Myocyte (in vitro differentiated cells): Measurements from ENCODE around the gene TNRC18. TPM values are rescaled to one million over a fixed set of nuclear protein-coding genes. Genes with fewer than 3 reads are reported as not detected.
"Not testable (repeated sequence)": the region's sequence is repeated elsewhere in the genome, so short reads cannot be mapped to it uniquely, and the experiment has no call there.

ENCODE experiments used
- DNase-seq: peaks from one replicate; pipeline ENCODE4 v3.0.0-alpha.2; 2012; ENCODE audit warnings: low read depth
- total RNA-seq: library from RNA; depleted of rRNA; stranded (reverse); fragments of >200 nt; gene quantifications from 2 replicates; pipeline ENCODE4 v1.2.3, GENCODE V29; 2014

Gene TNRC18
- total RNA-seq, 1 donor from 2014 or later, result 32.3 TPM

DNA sequence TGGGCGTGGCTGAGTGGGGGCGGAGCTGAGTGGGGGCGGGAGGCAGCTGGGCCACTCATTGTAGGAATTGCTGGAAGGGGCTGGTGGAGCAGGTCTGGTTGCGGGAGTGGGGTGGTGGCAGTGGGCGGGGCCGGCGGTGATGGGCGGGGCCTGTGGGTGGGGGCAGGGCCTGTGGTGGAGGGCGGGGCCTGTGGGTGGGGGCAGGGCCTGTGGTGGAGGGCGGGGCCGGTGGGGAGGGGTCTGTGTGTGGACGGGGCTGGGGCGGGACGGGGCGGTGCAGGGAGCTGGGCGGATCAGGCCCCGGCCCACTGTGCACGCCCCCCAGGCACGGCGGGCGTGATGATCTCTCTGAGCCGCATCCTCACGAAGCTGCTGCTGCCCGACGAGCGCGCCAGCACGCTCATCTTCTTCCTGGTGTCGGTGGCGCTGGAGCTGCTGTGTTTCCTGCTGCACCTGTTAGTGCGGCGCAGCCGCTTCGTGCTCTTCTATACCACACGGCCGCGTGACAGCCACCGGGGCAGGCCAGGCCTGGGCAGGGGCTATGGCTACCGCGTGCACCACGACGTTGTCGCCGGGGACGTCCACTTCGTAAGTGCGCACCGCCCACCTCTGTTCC is 126.9 kb downstream of the TNRC18 start:
- no peak for DNase-seq

DNA sequence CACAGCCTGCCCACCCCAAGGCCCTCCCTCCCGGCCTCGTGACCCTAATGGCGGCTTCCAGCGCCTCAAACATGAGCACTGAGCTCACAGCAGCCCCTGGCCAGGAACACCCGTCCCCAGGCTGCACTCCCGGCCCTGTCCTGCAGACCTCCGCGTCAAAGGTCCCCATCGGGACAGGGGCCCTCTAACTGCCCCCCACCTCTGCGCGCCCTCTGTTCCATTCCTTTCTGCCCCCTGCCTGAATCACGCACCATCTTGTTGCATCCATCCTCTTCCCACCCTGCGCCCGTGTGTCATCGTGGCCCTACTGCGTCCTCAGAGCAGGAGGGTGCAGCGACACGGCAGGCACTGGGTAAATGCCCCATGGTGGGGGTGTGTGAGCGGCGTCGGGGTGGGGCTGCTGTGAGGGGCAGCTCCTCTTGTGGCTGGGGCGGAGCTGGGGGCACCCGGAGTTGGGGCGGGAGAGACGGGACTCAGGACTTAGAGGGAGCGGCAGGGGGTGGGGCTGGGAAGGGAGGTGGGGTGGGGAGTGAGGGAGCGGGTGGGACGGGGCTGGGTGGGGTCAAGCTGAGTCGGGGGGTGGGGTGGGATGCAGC is 127.5 kb downstream of the TNRC18 start:
- no peak for DNase-seq

DNA sequence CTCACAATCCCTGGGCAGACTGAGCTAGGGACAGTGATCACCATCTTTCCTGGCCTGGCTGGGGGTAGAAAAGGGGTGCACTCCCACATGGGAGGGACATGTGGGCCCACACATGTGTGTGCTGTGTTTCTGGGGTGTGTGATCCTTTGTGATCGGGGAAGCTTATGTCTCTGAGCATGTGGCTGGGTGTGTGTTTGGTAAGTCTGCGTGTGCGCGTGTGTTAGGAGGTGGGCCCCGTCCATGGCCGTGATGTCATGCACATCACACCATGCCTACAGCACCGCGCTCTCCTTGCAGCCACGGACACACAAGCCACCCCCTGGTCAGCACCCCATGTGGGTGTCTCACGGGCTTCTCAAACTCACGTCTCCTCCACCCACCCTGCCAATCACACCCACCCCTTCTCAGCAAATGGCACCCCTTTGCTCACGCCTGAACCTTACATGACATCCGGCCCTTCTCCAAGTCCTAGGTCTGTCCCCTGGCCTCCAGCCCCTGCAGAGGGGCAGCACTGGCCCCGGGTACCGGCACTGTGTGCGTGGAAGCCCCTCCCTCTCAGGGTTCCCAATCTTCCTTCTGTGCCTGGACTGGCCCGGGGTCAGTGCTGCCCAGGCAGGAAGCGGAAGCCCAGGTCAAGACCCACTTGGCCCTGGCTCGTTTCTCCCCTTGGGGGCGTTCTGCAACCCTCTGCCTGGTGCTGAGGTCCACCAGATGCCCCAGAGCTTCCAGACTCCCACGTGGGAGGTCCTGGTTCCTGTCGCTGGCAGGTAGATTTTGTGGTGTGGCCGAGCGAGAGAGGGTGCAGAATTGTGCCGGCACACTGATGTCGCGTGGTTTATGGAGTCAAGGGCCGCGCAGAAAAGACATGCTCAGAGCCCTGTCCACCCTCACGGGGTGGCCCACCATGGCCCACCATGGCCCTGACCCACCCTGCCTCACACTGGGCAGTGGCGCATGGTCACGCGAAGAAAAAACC is 128.3 kb downstream of the TNRC18 start:
- no peak for DNase-seq

DNA sequence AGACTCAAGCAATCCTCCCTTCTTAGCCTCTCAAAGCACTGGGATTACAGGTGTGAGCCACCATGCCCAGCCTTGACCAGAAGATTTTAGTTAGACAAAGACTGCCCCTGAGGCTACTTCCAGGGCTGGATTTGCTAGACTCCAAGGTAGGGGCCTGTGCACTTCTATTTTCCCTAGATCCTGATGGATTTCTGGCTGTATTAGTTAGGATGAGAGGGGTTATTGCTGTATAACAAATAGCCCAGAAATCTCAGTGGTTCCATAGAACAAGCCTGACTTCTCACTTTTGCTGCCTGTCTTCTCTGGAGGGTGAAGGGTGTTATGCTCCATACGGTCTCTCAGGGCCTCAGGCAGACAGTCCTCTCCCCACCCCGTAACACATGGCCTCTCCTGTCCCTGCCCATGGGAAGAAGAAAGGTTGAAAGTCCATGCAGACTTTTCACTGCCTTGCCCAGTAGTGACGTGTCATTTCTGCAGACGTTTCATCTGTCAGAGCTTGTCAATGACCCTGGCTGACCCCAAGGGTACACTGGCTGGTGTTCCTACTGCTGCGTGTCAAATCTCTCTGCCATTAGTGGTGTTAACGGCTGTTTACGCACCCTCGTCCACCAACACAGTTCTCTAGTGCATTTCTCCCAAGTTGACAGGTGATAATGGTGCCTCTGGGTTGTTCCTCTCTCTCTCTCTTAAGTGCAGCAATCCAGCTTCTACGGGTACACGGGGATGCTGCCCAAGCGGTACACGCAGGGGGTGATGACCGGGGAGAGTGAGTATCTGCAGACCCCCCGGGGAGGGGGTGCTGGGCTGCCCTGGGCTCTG is 129.3 kb downstream of the TNRC18 start:
- no peak for DNase-seq

DNA sequence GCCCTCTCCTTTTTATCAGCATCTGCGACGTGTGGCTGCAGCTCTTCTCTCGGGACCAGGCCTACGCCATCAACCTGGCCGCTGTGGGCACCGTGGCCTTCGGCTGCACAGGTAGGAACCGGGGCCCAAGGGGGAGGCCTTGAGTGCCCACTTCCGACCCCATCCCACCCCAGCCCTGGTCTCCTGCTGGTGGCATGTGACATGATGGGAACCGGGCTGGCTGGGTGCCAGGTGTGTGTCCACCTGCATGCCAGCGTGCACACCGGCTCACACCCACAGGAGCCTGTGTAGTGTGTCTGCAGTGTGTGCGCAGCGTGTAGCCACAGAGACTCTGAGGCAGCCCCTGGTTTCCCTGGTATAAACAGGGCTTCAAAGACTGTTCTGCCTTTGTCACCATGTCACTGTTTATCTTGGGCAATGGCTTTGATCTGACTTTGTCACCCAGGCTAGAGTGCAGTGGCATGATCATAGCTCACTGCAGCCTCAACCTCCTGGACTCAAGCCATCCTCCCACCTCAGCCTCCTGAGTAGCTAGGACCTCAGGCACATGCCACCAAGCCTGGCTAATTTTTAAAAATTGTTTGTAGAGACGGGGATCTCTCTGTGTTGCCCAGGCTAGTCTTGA is 131.8 kb downstream of the TNRC18 start:
- DNase-seq, result not testable (repeated sequence)

DNA sequence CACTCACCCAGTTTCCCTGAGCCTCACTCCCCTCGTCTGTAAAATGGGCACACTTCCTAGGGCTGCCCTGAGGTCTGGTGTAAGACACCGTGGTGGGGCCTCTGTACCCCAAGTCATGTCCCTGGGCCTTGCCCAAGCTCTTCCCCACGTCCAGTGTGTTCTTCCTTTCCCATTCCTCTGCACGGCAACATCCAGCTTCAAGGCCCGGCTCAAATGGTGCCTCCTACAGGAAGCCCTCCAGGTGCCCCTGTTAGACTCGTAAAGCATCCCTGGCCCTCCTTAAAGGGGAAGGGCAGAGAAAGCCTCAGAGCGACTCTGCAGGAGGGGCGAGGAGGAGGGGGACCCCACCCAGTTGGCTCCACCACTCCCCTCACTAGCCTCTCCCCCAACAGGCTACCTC is 132.3 kb downstream of the TNRC18 start:
- no peak for DNase-seq

DNA sequence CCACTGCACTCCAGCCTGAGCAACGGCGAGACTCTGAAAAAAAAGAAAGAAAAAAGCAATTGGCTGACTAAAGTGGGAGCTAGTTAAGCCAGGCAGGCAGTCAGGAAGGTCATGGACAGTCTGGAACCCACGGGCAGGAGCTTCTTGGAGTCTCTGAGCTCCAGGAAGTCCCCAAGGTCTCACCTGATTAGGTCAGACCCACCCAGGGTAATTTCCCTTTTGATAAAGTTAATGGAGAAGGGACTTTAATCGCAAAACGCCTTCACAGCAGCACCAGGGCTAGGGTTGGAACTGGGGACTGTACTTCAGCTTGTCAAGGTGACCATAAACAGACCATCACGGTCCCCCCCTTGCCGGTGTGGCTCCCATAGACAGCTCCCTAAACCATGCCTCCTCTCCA is 134.3 kb downstream of the TNRC18 start:
- DNase-seq, result no peak

DNA sequence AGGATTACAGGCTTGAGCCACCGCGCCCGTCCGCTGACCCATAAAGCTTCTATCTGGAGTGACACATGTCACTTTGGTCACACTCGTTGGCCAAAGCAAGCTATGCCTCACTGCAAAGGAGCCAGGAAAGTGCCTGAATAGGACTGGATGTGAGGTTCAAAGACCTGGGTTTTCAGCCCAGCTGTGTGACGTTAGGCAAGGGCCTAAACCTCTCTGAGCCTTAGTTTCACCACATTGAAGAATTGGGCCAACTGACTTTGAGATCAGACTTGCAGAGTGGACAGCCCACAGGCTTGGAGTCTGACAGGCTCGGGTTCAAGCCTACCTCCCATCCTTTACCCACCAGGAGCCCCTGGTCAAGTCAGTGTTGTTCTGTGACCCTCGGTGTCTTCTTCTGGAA is 135.1 kb downstream of the TNRC18 start:
- DNase-seq, result not testable (repeated sequence)

DNA sequence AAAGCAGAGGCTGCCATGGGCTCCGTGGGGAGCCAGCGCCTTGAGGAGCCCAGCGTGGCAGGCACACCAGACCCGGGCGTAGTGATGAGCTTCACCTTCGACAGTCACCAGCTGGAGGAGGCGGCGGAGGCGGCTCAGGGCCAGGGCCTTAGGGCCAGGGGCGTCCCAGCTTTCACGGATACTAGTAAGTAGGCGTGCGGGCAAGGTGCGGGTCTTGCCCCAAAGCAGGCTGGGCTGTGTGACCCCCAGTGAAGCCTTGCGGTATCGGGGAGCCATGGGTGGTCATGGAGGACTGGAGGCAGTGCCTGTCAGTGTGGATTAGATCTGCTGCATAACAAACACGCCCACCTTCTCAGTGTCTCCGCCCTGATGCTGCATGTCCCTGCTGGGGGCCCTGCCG is 135.8 kb downstream of the TNRC18 start:
- DNase-seq, result no peak

DNA sequence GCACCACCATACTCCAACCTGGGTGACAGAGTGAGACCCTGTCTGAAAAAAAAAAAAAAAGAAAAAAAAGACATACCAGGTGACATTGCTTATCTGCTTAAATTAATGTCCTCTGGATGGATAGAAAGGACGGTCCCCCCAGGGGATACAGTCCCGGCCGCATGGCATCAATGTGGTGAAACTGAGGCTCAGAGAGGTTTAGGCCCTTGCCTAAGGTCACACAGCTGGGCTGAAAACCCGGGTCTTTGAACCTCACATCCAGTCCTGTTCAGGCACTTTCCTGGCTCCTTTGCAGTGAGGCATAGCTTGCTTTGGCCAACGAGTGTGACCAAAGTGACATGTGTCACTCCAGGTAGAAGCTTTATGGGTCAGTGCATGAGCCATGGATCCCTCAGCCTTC is 136.3 kb downstream of the TNRC18 start:
- not testable (repeated sequence) for DNase-seq

DNA sequence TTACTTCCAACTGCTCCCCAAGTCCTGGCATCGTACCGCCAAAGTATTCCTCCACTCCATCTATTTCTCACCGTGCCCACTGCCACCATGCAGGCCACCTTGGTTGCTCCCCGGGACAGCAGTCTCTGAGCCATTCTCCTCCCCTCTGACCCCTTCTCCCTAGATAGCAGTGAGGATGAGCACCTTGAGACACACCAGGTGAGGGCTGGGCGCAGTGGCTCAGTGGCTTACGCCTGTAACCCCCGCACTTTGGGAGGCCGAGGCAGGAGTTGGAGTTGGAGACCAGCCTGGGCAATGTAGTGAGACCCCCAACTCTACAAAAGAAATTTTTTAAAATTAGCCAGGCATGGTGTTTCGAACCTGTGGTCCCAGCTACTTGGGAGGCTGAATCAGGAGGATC is 136.7 kb downstream of the TNRC18 start:
- DNase-seq, result no peak

DNA sequence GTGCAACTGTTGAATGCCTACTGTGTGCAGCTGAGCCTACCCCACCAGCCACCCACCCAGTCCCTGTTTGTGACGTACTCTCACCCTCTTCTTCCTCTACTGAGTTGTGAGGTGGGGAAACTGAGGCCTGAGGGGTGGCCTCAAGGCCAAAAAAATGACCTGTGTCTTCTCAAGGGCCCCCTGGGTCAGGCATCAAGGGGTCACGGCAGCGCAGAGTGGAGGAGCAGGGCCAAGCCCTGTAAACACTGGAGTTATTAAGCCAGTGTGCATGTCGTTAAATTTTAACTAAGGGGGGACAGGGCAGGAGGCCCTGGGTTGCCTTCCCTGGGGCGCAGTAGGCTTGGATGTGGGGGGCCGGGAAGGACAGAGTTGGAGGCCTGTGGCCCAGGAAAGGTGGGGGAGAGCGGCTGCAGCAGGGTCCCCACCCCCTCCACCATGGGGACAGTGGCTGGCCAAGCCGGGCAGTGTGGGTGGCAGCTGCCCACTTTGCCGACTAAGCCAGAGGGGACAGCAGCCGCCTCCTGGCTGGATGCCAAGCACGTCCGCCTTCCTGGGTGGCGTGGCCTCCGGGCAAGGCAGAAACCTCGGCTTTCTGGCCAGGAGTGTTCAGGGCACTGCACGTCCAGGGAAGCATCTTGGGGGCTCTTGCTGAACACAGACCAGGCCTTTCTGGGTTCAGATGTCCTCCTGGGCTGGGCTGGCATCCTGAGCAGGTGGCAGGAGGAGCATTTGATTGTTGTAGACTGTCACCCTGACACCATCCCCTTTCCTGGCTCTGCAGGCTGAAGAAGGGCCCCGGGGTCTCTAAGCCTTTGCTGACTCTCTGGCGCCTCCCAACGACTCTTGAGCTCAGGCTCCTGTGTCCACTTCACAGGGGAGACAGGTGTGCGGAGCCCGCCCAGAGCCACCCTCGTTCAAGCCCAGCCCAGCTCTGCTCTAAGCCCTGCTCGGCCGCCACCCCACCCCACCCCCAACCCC is 139.0 kb downstream of the TNRC18 start:
- peak; percentile 70 for DNase-seq

DNA sequence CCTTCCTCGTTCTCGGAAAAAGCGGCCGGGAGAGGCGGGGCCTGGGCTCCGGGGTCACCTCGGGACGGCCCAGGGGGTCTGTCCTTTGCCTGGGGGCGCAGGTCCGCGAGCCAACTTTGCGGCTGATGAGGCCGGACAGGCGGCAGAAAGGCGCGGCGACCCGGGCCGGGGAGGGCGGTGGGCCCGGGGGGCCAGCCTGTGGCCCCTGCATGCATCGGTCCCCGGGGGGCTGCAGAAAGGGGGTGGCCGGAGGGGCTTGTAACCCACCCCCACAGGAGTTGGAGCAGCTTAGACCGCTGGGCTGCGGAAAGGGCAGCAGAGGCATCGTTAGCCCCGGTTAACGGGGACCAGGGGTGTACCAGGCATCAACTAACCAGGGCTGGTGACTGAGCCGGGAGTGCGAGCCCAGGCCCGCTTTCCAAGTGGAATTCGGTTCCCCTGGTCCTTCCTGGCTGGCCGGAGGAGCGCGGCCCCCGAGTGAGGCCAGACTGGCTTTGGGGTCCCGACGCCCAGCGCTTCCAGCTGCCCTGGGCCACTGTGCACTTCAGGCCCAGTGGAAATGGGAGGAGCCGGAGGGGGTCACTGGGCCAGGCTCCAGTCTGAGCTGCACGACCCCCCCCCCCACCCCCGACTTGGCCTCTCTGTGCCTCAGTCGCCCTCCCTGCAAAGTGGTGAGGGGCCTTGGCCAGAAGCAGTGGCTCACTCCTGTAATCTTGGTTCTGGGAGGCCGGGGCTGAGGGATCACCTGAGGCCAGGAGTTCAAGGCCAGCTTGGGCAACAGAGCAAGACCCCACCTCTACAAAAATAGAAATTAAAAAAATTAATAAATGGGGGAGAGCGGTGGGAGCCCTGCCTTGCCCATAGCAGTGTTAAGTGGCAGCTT is 140.0 kb downstream of the TNRC18 start:
- no peak for DNase-seq

DNA sequence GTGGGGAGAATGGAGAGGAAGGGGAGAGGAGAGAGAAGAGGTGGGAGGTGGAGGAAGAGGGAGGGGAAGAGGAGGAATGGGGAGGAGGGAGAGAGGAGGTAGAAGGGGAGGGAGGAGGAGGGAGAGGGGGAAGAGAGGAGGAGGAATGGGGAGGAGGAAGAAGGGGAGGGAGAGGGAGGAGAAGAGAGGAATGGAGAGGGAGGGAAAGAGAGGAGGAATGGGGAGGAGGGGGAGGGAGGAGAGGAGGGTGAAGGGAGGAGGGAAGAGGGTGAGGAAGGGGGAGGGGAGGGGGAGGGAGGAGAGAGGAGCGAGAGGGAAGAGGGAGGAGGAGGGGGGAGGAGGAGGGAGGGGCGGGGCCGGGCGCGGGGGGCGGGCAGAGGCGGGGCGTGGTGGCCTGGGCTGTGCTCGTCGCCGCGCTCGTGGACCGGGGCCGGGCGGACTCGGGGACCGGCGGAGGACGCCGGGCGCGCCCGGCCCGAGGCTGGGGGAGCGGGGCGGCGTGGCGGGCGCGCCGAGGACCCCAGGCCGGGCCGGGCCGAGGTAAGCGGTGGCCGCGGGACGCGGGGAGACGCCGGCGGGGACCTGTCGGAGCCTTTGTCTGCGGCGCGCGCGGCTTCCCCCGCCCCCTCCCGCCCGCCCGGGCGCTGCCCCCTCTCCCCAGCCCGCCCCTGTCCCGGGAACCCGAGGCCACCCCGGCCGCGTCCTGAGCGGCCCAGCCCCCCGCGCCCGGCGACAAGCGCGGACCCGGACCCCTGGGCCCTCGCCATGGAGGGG is 140.9 kb downstream of the TNRC18 start, which contains the start of gene SLC29A4:
Gene SLC29A4 (plus strand): TSS at position 401 of the 774 bp plus-strand sequence. CDS start 4,874 bp downstream, outside the sequence.
- DNase-seq, result peak; percentile 28

DNA sequence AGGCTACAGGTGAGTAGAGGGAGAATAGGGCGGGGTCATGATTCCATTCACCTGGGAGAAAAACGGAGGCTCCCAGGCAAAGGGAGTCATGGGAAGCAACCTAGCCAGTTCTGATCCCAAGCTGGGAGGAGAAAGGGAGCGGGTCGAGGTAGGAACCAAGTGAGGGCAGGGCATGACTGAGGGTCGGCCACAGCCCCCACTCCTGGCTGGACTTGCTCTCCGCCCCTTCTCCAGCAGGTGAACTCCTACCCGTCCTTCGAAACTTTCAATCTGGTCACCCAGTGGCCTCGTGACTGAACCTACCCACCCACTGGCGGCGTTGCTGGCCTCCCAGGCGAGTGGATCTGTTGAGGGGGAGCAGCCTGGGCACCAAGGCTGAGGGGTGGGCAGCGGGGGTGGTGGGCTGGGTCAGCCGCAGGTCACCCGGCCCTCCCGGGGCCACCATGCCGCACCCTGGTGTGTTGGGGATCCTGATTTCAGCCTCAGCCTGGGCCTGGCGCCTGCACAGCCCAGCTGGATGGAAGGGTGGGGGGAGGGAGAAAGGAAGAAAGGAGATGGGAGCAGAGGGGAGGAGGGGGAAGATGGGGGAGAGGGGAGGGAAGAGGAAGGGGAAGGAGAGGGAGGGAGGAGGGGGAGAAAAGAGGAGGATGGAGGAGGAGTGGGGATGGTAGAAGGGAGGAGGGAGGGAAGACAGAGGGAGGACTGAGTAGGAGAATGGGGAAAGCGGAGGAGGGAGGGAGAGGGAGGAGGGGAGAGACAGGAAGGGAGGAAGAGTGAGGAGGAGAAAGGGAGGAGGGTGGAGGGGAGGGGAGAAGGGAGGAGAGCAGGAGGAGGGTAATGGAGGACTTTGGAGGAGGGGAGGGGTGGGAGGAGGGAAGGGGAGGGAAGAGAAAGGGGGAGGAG is 141.8 kb downstream of the TNRC18 start:
- not testable (repeated sequence) for DNase-seq

DNA sequence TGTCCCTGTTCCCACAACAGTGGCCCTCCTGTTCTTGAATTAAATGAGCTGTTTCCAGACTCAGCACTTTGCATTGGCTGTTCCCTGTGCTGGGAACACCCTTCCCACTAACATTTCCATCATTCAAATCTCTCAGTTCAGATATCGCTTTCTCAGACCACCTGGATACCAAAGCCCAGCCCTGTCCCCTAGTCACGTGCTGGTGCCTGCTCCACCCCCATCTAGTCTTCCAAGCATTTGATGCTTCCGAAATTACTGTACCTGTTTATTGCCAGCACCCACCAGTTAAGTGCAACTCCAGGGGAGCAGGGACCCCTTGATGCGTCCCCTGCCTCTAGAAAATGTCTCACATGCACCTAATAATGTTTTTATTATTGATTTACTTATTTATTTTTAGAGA is 143.9 kb downstream of the TNRC18 start:
- DNase-seq, result no peak

DNA sequence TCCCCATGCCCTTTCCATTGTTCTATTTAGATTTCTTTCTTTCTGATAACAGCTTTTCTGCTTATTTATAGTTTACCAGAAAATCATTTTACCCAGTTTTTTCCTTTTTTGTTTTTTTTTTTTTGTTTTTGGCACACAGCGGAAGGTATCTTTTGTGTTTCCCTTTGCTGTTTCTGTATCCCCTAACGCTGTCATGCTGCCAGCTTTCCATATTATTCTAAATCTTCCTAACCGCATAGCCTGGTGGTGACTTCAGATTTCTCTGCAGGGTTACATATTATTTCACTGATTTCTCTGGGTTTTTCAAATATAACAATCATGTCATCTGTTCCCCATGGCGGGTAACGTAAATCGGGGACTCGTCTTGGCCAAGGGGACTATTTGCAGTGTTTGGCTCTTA is 144.9 kb downstream of the TNRC18 start:
- no peak for DNase-seq
